HepG2 (cell line): Measurements from ENCODE around the gene CAB39. TPM values are rescaled to one million over a fixed set of nuclear protein-coding genes. Genes with fewer than 3 reads are reported as not detected.

Experiments
- ATAC-seq: fragments of 200-7000 bp; cut with Tn5 transposase; 3 replicates; pipeline ENCODE4 v1.9.1; 2020; ENCODE audit warnings: mild to moderate bottlenecking, moderate library complexity
- BruUV-seq: library from RNA; stranded (reverse); fragments of 400-500 nt; replicated peaks from 2 replicates; lab custom pipeline; 2021; lab: Mats Ljungman, UMichigan
- CTCF ChIA-PET: fragments of 300-600 bp; formaldehyde crosslinking; extraction: SDS; loops from one replicate; lab custom pipeline; 2021; ENCODE audit warnings: low total read pairs, inconsistent platforms, low intra/inter-chr PET ratio; lab: Yijun Ruan, JAX
- POLR2A ChIA-PET: fragments of 350-600 bp; sonication (Branson Sonifier 250); formaldehyde crosslinking; loops from one replicate; lab custom pipeline; 2020; ENCODE audit warnings: antibody characterized with exemption, inconsistent platforms; lab: Yijun Ruan, JAX
- DNase-seq: peaks from one replicate; pipeline ENCODE4 v3.0.0-alpha.2; 2015; ENCODE audit warnings: low spot score
- FAIRE-seq: peaks from 3 replicates; lab custom pipeline; 2011; peaks lifted over from hg19 to GRCh38; lab: Jason Lieb, UNC
- H2AFZ ChIP-seq: one replicate; pipeline ENCODE4 v1.6.1; 2011; ENCODE audit warnings: low read length, inconsistent platforms
- H3K27ac ChIP-seq: fragments of 300-600 bp; 3 replicates; pipeline ENCODE4 v1.8.0; 2011; ENCODE audit warnings: mixed run types, mild to moderate bottlenecking, mixed read lengths, low read length, inconsistent platforms; ENCODE audit not compliant: insufficient read depth; ENCODE audit errors: extremely low read length
- H3K27me3 ChIP-seq, 2 experiments: fragments of 200-600 bp in 1 of 2; 2 replicates in 1 of 2; 3 replicates in 1 of 2; pipeline versions ENCODE4 v1.6.0 to v1.8.0; 2011; ENCODE audit warnings: low read length in 2 of 2, mild to moderate bottlenecking in 2 of 2, moderate library complexity in 2 of 2, inconsistent platforms in 1 of 2; ENCODE audit not compliant: insufficient read depth in 2 of 2, control insufficient read depth in 1 of 2
- H3K36me3 ChIP-seq, 2 experiments: fragments of 200-600 bp in 1 of 2; replicated peaks in 1 of 2; 2 replicates in 1 of 2; 3 replicates in 1 of 2; pipeline versions ENCODE4 v1.5.1 to v1.8.0; 2011; ENCODE audit warnings: low read length in 2 of 2, inconsistent platforms in 1 of 2; ENCODE audit not compliant: insufficient read depth in 2 of 2, control insufficient read depth in 1 of 2
- H3K4me1 ChIP-seq: 2 replicates; pipeline ENCODE4 v1.5.1; 2012; ENCODE audit warnings: low read length, inconsistent platforms; ENCODE audit not compliant: insufficient read depth
- H3K4me2 ChIP-seq: 2 replicates; pipeline ENCODE4 v1.6.0; 2011; ENCODE audit warnings: low read depth, low read length, inconsistent platforms
- H3K4me3 ChIP-seq, 3 experiments: fragments of 200-600 bp in 1 of 3; sonication (generic), shearing (Covaris generic) in 1 of 3; replicated peaks in 1 of 3; 2 replicates each; pipeline ENCODE4 v1.5.1; 2011 to 2016; ENCODE audit warnings: low read length in 3 of 3, inconsistent platforms in 2 of 3, low read depth in 2 of 3, mild to moderate bottlenecking in 2 of 3, control low read depth in 1 of 3, mixed read lengths in 1 of 3; ENCODE audit not compliant: insufficient read depth in 1 of 3
- H3K79me2 ChIP-seq: one replicate; pipeline ENCODE4 v1.6.1; 2011; ENCODE audit warnings: low read length, inconsistent platforms; ENCODE audit not compliant: insufficient read depth
- H3K9ac ChIP-seq: 2 replicates; pipeline ENCODE4 v1.6.0; 2011; ENCODE audit warnings: mild to moderate bottlenecking, low read depth, low read length, inconsistent platforms; ENCODE audit not compliant: insufficient read depth
- H3K9me3 ChIP-seq: 2 replicates; pipeline ENCODE4 v1.5.1; 2012; ENCODE audit warnings: mild to moderate bottlenecking, low read length
- H4K20me1 ChIP-seq: 2 replicates; pipeline ENCODE4 v1.6.0; 2011; ENCODE audit warnings: inconsistent platforms, mild to moderate bottlenecking, low read length, moderate library complexity; ENCODE audit not compliant: insufficient read depth
- AKAP8 ChIP-seq: sonication (generic); formaldehyde crosslinking; IDR thresholded peaks from 2 replicates; pipeline ENCODE4 v1.5.1; 2020; ENCODE audit warnings: mild to moderate bottlenecking, missing genetic modification reagents
- ARHGAP35 ChIP-seq: sonication (generic); formaldehyde crosslinking; IDR thresholded peaks from 2 replicates; pipeline ENCODE4 v1.9.0; 2022; ENCODE audit warnings: mild to moderate bottlenecking, inconsistent platforms, moderate library complexity, missing genetic modification reagents, borderline replicate concordance
- BCL6 ChIP-seq: IDR thresholded peaks from 2 replicates; pipeline ENCODE4 v1.6.1; 2016; ENCODE audit warnings: missing genetic modification reagents, missing compliant biosample characterization
- CEBPB ChIP-seq: IDR thresholded peaks from 2 replicates; pipeline ENCODE4 v1.6.1; 2011; ENCODE audit warnings: low read depth, low read length, improper control_type of control experiment, borderline replicate concordance
- ERF ChIP-seq: IDR thresholded peaks from 2 replicates; pipeline ENCODE4 v1.6.1; 2018; ENCODE audit warnings: missing biosample characterization, missing genetic modification reagents
- ETV5 ChIP-seq: IDR thresholded peaks from 2 replicates; pipeline ENCODE4 v1.6.1; 2018; ENCODE audit warnings: missing biosample characterization, missing genetic modification reagents, inconsistent platforms, borderline replicate concordance
- FOSL2 ChIP-seq: sonication (generic); formaldehyde crosslinking; IDR thresholded peaks from 2 replicates; pipeline ENCODE4 v1.4.0; 2020; ENCODE audit warnings: missing genetic modification reagents
- FOXJ3 ChIP-seq: sonication (generic); formaldehyde crosslinking; IDR thresholded peaks from 2 replicates; pipeline ENCODE4 v1.4.0; 2020; ENCODE audit warnings: missing genetic modification reagents, mild to moderate bottlenecking, borderline replicate concordance
- GATAD2A ChIP-seq: IDR thresholded peaks from 2 replicates; pipeline ENCODE4 v1.6.1; 2016
- GPN1 ChIP-seq: sonication (generic); formaldehyde crosslinking; IDR thresholded peaks from 2 replicates; pipeline ENCODE4 v1.5.1; 2020; ENCODE audit warnings: missing genetic modification reagents, borderline replicate concordance
- HDAC2 ChIP-seq: sonication (generic); formaldehyde crosslinking; IDR thresholded peaks from 2 replicates; pipeline ENCODE4 v1.4.0; 2020; ENCODE audit warnings: missing genetic modification reagents
- KLF13 ChIP-seq: sonication (generic); formaldehyde crosslinking; IDR thresholded peaks from 2 replicates; pipeline ENCODE4 v1.4.0; 2020; ENCODE audit warnings: mild to moderate bottlenecking, missing genetic modification reagents
- RFXANK ChIP-seq: IDR thresholded peaks from 2 replicates; pipeline ENCODE4 v1.6.1; 2016
- SIN3B ChIP-seq: fragments of 150-350 bp; IDR thresholded peaks from 2 replicates; pipeline ENCODE4 v1.6.1; 2014; ENCODE audit warnings: low read length
- SP1 ChIP-seq, 2 experiments: fragments of 450-650 bp in 1 of 2; sonication (generic) in 1 of 2; formaldehyde crosslinking in 1 of 2; IDR thresholded peaks; 2 replicates each; pipeline versions ENCODE4 v1.4.0 to v1.6.1; 2016 to 2020; ENCODE audit warnings: missing genetic modification reagents in 1 of 2
- WIZ ChIP-seq: sonication (generic); formaldehyde crosslinking; IDR thresholded peaks from 2 replicates; pipeline ENCODE4 v1.5.1; 2020; ENCODE audit warnings: mild to moderate bottlenecking, missing genetic modification reagents
- ZBTB7B ChIP-seq: sonication (generic); formaldehyde crosslinking; IDR thresholded peaks from 2 replicates; pipeline ENCODE4 v1.4.0; 2020; ENCODE audit warnings: missing genetic modification reagents
- ZIK1 ChIP-seq: sonication (generic); formaldehyde crosslinking; IDR thresholded peaks from 2 replicates; pipeline ENCODE4 v1.5.0; 2020; ENCODE audit warnings: mild to moderate bottlenecking, low read depth, missing genetic modification reagents, borderline replicate concordance
- ZNF138 ChIP-seq: sonication (generic); formaldehyde crosslinking; IDR thresholded peaks from 2 replicates; pipeline ENCODE4 v1.5.0; 2020; ENCODE audit warnings: mild to moderate bottlenecking, low read depth, missing genetic modification reagents
- ZNF263 ChIP-seq: sonication (generic); formaldehyde crosslinking; IDR thresholded peaks from 2 replicates; pipeline ENCODE4 v1.4.0; 2020; ENCODE audit warnings: missing genetic modification reagents
- ZNF670 ChIP-seq: sonication (generic); formaldehyde crosslinking; IDR thresholded peaks from 2 replicates; pipeline ENCODE4 v1.8.0; 2022; ENCODE audit warnings: mild to moderate bottlenecking, missing genetic modification reagents, borderline replicate concordance
- WGBS: methylation state at CpG from one replicate; pipeline ENCODE4 v1.1.6; 2017; ENCODE audit warnings: low lambda C conversion rate; 5-methylcytosine and 5-hydroxymethylcytosine counted together
- in situ Hi-C: cut with HindIII; loops from 2 replicates; pipeline ENCODE4 v1.10.0; 2017; ENCODE audit warnings: low pct_unique_long_range_greater_than_20kb; ENCODE audit not compliant: extremely low pct_ligation_motif_present
- intact Hi-C: fragments of 100-400 bp; cut with micrococcal nuclease; formaldehyde crosslinking; loops from one replicate; pipeline ENCODE4 v1.10.0; 2022; ENCODE audit not compliant: unreplicated experiment
- polyA plus RNA-seq, 8 experiments: library from polyadenylated mRNA; depleted of rRNA in 3 of 8; stranded (reverse) in 7 of 8; unstranded in 1 of 8; fragments of >200 nt; fragmentation: Illumina TruSeq in 4 of 8; extraction: Trizol in 4 of 8; gene quantifications; 2 replicates each; pipeline versions ENCODE4 v1.2.1 to v1.2.3, GENCODE V29; 2011 to 2016; ENCODE audit warnings: low read depth in 4 of 8, missing spikeins in 1 of 8, mixed read lengths in 1 of 8; ENCODE audit not compliant: insufficient read depth in 1 of 8
- total RNA-seq, 5 experiments: library from RNA; depleted of rRNA; stranded (reverse); fragments of >200 nt; fragmentation: Illumina TruSeq; extraction: Trizol; gene quantifications; 2 replicates each; pipeline ENCODE4 v1.2.3, GENCODE V29; 2016; ENCODE audit warnings: low read depth in 1 of 5
- TF ChIP-seq, protein P1 (sequence below): IDR thresholded peaks from 2 replicates; pipeline ENCODE4 v1.6.1; 2012; ENCODE audit warnings: low read depth, low read length, improper control_type of control experiment
- TF ChIP-seq, protein P2 (sequence below): fragments of 450-650 bp; IDR thresholded peaks from 2 replicates; pipeline ENCODE4 v1.6.1; 2017; ENCODE audit warnings: mild to moderate bottlenecking

CAB39 gene
- total and polyA plus RNA-seq, 2 of the 13 experiments (the other 11 are each of a cell fraction or from before 2014, with no cell fraction given): 19.3 to 45.3 TPM

DNA sequence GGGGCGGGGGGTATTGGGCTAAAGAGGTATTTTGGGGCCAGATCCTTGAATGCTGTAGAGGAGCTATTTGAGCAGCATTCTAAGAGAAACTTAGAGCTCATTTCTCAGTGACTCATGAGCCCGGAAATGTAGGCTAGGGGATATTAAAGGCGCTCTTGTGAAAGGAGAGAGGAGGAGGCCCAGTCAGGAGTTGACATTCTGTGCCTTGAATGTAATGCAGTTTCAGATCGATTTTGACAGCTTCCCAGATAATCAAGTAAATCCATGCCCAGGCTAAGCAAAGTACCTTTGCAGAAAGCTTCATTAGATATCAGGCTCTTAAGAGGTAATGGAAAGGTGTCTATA lies 1.5 kb downstream of the CAB39 start:
- intact Hi-C loops: loop anchor here (1.0 kb wide), 1 partner anchor 48 kb away; no protein-coding TSS in a partner anchor
- H3K9me3 ChIP-seq: no peaks in the 10 kb centered on the region
- H3K79me2 ChIP-seq: peaks cover 61% of the 10 kb centered on the region
- peaks cover 16% of the 10 kb centered on the region for H4K20me1 ChIP-seq
- peak overlapping the region; percentile 70 for H3K27ac ChIP-seq
- no peaks in the 10 kb centered on the region; a peak in 1 of 5 replicates for H3K27me3 ChIP-seq
- DNase-seq: peak; percentile 72
- ATAC-seq: peak; percentile 54
- TSS peak; percentile 52 for BruUV-seq
- peak overlapping the region; percentile 81 for H3K4me2 ChIP-seq
- no peak overlapping the region for H2AFZ ChIP-seq
- peaks cover 0 to 6% of the 10 kb centered on the region in 2 experiments; a peak in 1 of 5 replicates for H3K36me3 ChIP-seq
- no peak for FAIRE-seq
- H3K9ac ChIP-seq: peak overlapping the region; percentile 89
- peak overlapping the region; percentile 79 to 98 (median 92) for H3K4me3 ChIP-seq
- in situ Hi-C loops: no loop called here
- WGBS: 3% methylated on average over 4 of the region's 4 CpGs
- ChIA-PET POLR2A (interaction anchor here (1.0 to 2.1 kb wide), 8 partner anchors 8 to 750 kb away, joined by 3 to 7 read pairs (median 4); partner anchors contain the start of gene NCL), CTCF (interaction anchor here (1.2 kb wide), 1 partner anchor 84 kb away, joined by 5 read pairs; no protein-coding TSS in a partner anchor)
- peaks cover 29% of the 10 kb centered on the region for H3K4me1 ChIP-seq
- TF ChIP-seq RFXANK (CRISPR knock-in tag): 0 out of 2 replicates have a peak, but pooled peaks have one; percentile 25
- 0 out of 2 replicates have a peak, but pooled peaks have one; percentile 5 for TF ChIP-seq BCL6 (CRISPR knock-in tag)
- TF ChIP-seq, protein P1, sequence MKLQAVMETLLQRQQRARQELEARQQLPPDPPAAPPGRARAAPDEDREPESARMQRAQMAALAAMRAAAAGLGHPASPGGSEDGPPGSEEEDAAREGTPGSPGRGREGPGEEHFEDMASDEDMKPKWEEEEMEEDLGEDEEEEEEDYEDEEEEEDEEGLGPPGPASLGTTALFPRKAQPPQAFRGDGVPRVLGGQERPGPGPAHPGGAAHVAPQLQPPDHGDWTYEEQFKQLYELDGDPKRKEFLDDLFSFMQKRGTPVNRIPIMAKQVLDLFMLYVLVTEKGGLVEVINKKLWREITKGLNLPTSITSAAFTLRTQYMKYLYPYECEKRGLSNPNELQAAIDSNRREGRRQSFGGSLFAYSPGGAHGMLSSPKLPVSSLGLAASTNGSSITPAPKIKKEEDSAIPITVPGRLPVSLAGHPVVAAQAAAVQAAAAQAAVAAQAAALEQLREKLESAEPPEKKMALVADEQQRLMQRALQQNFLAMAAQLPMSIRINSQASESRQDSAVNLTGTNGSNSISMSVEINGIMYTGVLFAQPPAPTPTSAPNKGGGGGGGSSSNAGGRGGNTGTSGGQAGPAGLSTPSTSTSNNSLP: 0 out of 2 replicates have a peak, but pooled peaks have one; percentile 33
- TF ChIP-seq ZIK1 (CRISPR knock-in tag): no peak
- no peak for TF ChIP-seq ZBTB7B (CRISPR knock-in tag)
- no peak for TF ChIP-seq SP1 (IDR thresholded peaks at IDR 0.05)
- no peak for TF ChIP-seq SP1 (CRISPR knock-in tag; IDR thresholded peaks at IDR 0.05)
- TF ChIP-seq ARHGAP35: no peak
- TF ChIP-seq FOXJ3 (CRISPR knock-in tag): 0 out of 2 replicates have a peak, but pooled peaks have one; percentile 24
- peak; percentile 50; the same call in 1 of the 2 replicates for TF ChIP-seq GATAD2A (CRISPR knock-in tag)
- no peak; the same call in 1 of the 2 replicates for TF ChIP-seq ZNF670 (CRISPR knock-in tag)
- TF ChIP-seq ZNF138 (CRISPR knock-in tag): no peak
- no peak for TF ChIP-seq HDAC2 (CRISPR knock-in tag)
- no peak for TF ChIP-seq ZNF263 (CRISPR knock-in tag)
- peak; percentile 43; the same call in 1 of the 2 replicates for TF ChIP-seq ETV5
- TF ChIP-seq KLF13 (CRISPR knock-in tag): no peak
- no peak for TF ChIP-seq WIZ (CRISPR knock-in tag)
- peak; percentile 15; the same call in 1 of the 2 replicates for TF ChIP-seq CEBPB
- 0 out of 2 replicates have a peak, but pooled peaks have one; percentile 24 for TF ChIP-seq ERF (CRISPR knock-in tag)
- no peak for TF ChIP-seq AKAP8 (CRISPR knock-in tag)
- TF ChIP-seq GPN1 (CRISPR knock-in tag): no peak
- TF ChIP-seq SIN3B: no peak
- TF ChIP-seq, protein P2, sequence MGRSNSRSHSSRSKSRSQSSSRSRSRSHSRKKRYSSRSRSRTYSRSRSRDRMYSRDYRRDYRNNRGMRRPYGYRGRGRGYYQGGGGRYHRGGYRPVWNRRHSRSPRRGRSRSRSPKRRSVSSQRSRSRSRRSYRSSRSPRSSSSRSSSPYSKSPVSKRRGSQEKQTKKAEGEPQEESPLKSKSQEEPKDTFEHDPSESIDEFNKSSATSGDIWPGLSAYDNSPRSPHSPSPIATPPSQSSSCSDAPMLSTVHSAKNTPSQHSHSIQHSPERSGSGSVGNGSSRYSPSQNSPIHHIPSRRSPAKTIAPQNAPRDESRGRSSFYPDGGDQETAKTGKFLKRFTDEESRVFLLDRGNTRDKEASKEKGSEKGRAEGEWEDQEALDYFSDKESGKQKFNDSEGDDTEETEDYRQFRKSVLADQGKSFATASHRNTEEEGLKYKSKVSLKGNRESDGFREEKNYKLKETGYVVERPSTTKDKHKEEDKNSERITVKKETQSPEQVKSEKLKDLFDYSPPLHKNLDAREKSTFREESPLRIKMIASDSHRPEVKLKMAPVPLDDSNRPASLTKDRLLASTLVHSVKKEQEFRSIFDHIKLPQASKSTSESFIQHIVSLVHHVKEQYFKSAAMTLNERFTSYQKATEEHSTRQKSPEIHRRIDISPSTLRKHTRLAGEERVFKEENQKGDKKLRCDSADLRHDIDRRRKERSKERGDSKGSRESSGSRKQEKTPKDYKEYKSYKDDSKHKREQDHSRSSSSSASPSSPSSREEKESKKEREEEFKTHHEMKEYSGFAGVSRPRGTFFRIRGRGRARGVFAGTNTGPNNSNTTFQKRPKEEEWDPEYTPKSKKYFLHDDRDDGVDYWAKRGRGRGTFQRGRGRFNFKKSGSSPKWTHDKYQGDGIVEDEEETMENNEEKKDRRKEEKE: no peak
- TF ChIP-seq FOSL2: peak; percentile 70
